Suppressor macrophage (primary cell): ENCODE data around the gene CORO2A.
"Not testable (repeated sequence)": the region's sequence is repeated elsewhere in the genome, so short reads cannot be mapped to it uniquely, and the experiment has no call there.

ENCODE experiments used
- DNase-seq, 4 experiments: peaks; one replicate each; pipeline ENCODE4 v3.0.0-alpha.2; 2020 to 2022

CORO2A gene

DNA sequence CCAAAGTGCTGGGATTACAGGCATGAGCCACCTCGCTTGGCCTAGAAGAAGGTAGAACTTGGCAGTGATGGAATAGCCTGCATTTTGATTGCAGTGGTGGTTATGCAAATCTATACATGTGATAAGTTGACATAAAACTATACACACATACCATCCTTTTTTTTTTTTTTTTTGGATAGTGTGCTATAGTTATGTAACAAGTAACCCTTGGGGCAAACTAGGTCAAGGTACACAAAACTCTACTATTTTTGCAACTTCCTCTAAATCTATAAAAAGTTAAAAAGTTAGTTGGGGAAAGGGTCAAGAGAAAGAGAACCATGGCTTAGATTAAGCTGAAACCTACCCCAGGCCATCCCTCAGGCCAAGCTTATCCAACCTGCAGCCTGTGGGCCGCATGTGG, 84.5 kb downstream of the CORO2A start:
- DNase-seq = peak; percentile 24 to 79 (median 46)

- DNase-seq = no peak
Observed at GRCh38 chr9:98105006-98105405, 87.4 kb downstream of the CORO2A start.

DNA sequence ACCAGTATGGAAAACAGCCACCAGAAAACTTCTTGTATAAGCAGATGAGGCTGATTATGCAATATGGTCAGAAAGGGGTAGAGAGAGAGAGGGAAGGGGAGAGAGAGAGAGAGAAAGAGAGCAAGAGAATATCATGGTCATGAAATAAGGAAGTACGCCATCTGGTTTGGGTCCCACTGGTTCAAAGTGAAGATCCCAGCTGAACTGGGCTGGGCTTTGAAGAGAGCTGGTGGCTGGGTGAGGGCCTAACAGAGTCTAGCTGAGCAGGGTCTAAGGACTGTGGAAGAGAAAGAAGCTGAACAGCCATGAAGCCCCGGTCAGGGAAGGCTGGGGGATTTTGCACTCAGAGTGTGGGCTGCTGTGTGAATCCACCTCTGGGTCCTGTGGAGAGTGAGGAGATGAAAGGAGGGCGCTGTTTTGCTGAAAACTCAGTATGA, 88.0 kb downstream of the CORO2A start:
- peak; percentile 45 to 70 (median 60) for DNase-seq

DNA sequence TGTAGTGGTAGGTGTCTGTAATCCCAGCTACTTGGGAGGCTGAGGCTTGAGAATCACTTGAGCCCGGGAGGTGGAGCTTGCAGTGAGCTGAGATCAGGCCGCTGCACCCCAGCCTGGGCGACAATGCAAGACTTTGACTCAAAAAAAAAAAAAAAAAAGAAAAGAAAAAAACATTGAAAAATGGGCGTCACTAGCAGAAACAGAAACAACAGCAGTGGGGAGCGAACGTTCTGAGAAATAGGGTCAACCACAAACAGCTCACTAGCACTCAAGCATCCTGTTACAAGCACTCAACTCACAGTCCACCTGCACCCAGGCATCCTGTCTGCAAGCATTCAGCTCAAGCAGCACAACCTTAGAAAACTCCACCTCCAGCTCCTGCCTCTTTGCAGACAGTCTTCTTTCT, 90.6 kb downstream of the CORO2A start:
- DNase-seq = peak in 3 of 4 experiments; percentile 26 to 64 (median 41)

- no peak for DNase-seq
Observed at GRCh38 chr9:98101416-98101815, 91.0 kb downstream of the CORO2A start.

GRCh38 chr9:98100456-98100855, 92.0 kb downstream of the CORO2A start:
- DNase-seq = no peak

DNA sequence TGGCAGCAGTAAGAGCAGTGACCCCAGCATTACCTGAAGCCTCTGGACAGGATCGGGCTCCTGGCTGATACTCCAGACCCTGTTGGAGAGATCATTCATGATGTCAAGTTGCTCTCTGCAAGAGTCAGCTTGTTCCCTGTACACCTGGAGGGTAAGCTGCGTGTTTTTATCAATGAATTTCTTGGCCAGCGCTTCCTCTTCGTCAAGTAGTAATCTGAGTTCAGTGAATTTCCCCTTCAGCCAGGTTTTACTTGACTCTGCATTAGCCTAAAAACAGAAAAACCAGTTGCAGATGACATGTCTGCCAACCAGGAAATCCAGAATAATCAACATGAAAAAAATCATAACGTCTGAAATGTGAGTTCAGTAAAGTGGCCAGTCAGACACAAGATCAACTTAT, 92.5 kb downstream of the CORO2A start:
- DNase-seq = no peak

DNA sequence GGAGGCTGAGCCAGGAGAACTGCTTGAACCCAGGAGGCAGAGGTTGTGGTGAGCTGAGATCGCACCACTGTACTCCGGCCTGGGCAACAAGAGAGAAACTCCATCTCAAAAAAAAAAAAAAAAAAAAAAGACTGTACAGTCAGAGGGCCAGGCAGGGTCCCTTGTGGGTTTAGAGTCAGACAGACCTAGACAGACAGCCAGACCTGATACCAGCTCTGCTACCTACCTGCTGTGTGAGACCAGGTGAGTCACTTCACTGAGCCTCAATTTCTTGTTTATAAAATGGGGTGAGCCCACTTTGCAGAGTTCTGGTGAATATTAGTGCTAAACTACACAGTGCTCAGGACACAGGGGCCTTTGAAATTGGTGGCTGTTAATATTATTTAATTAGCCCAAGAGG, 93.1 kb downstream of the CORO2A start:
- DNase-seq = no peak

GRCh38 chr9:98097836-98098235, 94.6 kb downstream of the CORO2A start:
- peak in 1 of 4 experiments; percentile 24 for DNase-seq

DNA sequence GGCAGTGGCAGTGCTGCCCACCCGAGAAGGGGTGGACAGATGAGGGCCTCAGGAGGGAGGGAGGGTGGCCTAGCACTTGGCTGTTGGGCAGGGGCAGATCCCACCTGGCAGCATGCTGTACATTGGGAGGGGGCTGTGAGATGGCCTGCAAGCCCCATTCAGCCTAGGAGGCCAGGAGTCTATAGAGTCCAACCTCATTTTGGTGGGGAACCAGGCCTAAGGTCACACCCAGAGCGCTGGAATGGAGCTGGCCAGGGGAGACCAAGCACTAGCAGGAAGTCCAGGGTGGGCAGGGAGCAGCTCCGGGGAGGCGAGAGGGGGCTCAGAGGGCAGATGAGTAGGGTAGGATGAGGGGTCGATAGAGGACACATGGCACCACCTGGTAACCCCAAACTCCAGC, 96.3 kb downstream of the CORO2A start:
- no peak for DNase-seq

DNA sequence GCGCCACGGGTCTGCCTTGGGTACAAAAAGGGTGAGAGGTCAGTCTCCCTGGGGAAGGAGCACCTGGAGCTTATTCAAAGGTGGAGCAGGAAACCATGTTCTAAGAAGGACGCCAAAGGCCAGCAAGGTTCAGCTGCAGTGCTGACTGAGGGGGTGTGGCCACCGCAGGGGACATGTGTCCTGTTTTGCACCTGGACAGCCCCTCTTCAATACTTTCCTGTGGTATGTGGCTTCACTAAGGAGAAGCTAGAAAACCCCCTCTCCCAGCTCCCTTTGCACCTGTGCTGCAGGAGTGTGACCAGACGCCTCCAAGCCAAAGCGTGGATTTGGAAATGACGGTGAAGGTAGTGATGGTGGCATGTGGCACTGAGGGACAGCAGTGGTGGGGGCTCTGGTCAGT, 97.0 kb downstream of the CORO2A start:
- no peak for DNase-seq

DNA sequence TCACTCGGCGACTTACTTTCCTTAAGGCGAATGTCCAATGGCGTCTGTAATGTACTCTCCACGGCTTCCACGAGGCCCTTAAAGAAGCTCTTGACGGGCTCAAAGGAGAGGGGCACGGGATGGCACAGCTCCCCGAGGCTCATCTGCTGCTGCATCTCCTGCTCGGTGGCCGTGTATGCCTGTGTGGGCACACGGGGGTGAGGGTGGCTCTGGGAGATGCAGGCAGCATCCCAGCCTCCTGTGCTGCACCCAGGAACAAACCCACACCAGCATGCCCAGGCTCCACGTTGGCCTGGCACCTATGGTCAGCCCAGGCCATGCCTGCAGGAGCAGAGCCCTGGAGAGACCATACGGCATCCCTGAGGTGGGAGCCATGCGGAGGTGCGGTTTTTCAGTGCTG, 97.6 kb downstream of the CORO2A start:
- no peak for DNase-seq

DNA sequence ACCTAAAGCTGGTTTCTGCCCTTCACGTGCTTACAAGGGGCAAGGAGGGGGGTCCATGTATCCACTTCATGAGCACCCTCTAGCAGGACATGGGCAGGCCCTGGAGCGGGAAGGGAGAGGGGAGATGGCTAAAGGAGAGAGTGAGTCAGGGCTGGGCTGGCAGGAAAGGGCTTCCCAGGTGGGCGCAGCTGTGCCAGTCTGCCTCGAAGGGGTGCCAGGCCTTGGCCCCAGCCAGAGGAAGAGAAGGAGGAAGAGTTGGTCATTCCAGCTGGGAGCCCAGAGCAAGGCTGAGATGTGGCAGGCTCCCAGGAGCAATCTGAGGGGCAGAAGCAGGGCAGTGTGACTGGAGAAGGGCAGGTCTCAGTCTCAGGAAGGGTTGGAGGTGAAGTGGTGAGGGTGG, 98.1 kb downstream of the CORO2A start:
- no peak for DNase-seq

DNA sequence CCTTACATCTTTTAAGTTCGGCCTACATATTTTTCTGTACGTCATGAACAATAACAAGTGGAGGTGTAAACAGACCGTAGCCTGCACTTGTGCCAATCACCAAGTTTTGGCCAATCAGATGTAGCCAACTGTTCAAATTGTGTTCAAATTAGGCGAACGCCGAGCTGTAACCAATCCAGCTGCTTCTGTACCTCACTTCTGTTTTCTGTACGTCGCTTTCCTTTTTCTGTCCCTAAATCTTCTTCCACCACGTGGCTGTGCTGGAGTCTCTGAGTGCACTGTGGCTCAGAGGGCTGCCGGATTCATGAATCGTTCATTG, 99.9 kb downstream of the CORO2A start:
- DNase-seq = no peak

- no peak for DNase-seq
Observed at GRCh38 chr9:98091735-98092612, 100.5 kb downstream of the CORO2A start.

- DNase-seq = not testable (repeated sequence)
Observed at GRCh38 chr9:98090674-98091073, 101.8 kb downstream of the CORO2A start.

DNA sequence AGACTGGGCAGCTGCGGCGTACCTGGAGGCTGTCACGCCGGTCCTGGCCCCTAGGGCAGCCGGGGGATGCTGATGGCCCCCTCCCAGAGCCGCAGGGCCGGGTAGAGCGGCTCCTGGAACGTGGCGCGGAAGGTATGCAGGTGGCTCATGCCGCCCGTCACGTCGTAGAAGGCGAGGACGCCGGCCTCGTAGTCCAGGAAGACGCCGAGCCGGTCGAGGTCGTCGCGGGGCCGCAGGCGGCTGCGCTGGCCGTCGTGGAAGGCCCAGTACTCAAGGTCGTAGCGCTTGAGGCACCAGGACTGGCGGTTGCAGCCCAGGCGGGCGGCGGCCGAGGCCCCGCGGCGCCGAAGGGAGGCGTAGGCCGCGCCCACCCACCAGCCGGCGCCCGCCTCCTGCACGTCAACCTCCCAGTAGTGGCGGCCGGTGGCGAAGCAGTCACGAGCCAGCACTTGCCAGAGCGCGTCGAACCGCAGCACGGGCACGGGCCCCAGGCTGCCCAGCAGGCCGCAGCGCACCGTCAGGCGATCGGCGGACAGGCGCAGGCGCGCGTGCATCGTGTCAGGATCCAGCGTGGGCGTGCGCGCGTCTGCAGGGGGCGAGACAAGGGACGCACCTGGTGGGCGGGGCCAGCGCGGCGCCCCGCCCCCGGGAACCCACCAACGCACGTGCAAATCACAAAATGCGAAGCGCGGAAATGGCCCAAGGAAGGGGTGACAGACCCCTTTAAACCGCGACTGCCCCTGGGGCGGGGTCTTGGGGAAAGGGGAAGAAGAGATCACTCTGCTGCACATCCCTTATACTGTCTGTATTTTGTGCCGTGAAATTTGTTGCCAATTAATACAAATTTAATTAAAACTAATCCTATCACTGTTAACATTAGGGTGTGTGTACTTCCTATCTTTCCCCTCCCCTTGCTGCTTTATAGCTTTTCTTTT, 104.8 kb downstream of the CORO2A start:
- peak; percentile 65 to 81 (median 70) for DNase-seq

- DNase-seq = no peak
Observed at GRCh38 chr9:98086461-98086860, 106.0 kb downstream of the CORO2A start.

GRCh38 chr9:98085944-98086343, 106.5 kb downstream of the CORO2A start:
- DNase-seq = peak in 2 of 4 experiments; percentile 16 to 18

DNA sequence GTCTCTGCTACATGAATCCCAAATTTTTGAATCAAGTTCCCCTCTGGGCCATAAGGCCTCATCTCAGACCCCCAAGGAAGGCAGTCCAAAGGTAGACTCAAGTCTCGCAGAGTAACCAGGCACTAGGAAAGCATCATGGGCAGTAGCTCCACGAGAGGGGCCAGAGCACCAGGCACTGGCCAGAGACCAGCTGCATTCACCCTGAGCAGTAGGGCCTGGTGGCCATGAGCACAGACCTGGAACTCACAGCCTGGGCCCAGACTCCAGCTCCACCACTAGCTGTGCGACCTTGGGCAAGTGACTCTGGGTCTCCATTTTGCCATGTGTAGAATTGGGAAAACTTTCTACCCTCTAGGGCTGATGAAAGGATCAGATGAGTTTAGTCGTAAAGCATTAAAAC, 107.4 kb downstream of the CORO2A start:
- DNase-seq = no peak

GRCh38 chr9:98084396-98084795, 108.0 kb downstream of the CORO2A start:
- DNase-seq = no peak

DNA sequence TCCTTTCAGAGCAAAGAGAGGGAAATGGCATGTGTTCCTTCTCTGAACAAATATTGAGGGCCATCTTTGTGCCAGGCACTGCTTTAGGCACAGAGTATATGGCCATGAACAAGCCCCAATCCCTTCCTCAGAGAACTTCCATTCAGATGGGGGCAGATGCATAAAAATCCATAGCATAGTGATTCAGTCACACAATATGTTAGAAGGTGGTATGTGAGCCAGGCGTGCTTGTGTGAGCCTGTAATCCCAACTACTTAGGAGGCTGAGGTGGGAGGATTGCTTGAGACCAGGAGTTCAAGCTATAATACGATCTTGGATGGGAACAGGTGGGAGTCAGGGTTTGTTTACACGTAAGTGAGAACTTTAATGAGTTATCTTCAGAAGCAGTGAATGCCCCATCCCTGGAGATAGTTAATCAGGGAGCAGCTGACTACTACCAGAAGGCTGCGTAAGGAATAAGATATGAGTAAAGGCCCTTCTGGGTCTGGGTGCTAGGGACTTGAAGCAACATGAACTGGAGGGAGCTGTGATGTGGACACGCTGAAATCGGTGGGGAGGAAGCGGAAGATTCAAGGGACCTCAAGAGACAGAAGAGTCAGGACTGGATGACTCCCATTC, 108.8 kb downstream of the CORO2A start:
- DNase-seq = no peak

DNA sequence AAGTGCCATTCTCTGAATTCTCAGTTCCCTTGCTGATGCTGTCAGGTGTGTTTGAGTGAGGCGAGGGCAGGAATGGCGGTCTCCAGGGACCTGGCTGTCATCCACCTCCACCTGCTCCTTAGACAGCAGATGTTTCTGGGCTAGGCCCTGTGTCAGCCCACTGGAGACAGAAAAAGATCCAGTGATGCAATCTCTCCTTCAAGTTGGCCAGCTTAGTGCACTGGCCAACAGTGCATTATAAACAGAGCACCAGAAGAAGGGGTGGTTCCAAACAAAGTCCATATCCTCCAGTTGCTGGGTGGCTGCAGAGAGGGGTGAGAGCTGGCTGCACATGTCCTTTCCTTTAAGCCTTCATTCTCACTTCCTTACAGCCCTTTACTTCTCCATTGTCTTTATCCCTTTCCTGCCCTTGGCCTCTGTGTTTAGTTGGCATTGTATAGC, 109.4 kb downstream of the CORO2A start:
- peak; percentile 51 to 71 (median 68) for DNase-seq
